ENCODE data around the gene TMEM63B.
"Not testable (repeated sequence)": the region's sequence is repeated elsewhere in the genome, so short reads cannot be mapped to it uniquely, and the experiment has no call there.

TMEM63B gene

GRCh38 chr6:44196351-44196750 is 69.0 kb downstream of the TMEM63B start:
- DNase-seq: not testable (repeated sequence)

GRCh38 chr6:44198684-44199083 is 71.3 kb downstream of the TMEM63B start:
- no peak for DNase-seq

- no peak for DNase-seq
These were observed 72.5 kb downstream of the TMEM63B start for GRCh38 chr6:44199883-44200282.

GRCh38 chr6:44201200-44201599 is 73.8 kb downstream of the TMEM63B start:
- no peak for DNase-seq

GRCh38 chr6:44201638-44202303 is 74.4 kb downstream of the TMEM63B start:
- no peak for DNase-seq

- no peak for DNase-seq
These were observed 75.1 kb downstream of the TMEM63B start for GRCh38 chr6:44202332-44202971.

- no peak for DNase-seq
These were observed 75.8 kb downstream of the TMEM63B start for GRCh38 chr6:44202972-44203750.

GRCh38 chr6:44203955-44204354 is 76.6 kb downstream of the TMEM63B start:
- DNase-seq: no peak
